SK-N-SH (cell line): ENCODE data around the gene C10orf90. TPM values are rescaled to one million over a fixed set of nuclear protein-coding genes. Genes with fewer than 3 reads are reported as not detected.

Experiments used
- CTCF ChIA-PET: fragments of 300-600, 350-600 bp; formaldehyde crosslinking; extraction: SDS; loops from one replicate; lab custom pipeline; 2021; lab: Yijun Ruan, JAX
- POLR2A ChIA-PET: fragments of 350-600 bp; sonication (Branson Sonifier 250); formaldehyde crosslinking; extraction: SDS; loops from one replicate; lab custom pipeline; 2020; ENCODE audit warnings: antibody characterized with exemption, inconsistent platforms; lab: Yijun Ruan, JAX
- DNase-seq: peaks from one replicate; pipeline ENCODE4 v3.0.0; 2012
- H2AFZ ChIP-seq: fragments of 200-600 bp; sonication (generic); 2 replicates; pipeline ENCODE4 v1.8.1; 2016; ENCODE audit warnings: antibody characterized with exemption, mild to moderate bottlenecking, low read depth
- H3F3A ChIP-seq: fragments of 200-600 bp; sonication (generic); replicated peaks from 2 replicates; pipeline ENCODE3; 2016; ENCODE audit warnings: antibody characterized with exemption, mild to moderate bottlenecking; ENCODE audit not compliant: insufficient read depth
- H3K27ac ChIP-seq, 2 experiments: fragments of 200-500 bp in 1 of 2; fragments of 200-600 bp in 1 of 2; sonication (Bioruptor generic) in 1 of 2; sonication (generic), shearing (Covaris generic) in 1 of 2; 2 replicates each; pipeline versions ENCODE4 v1.5.1 to v1.6.1; 2014 to 2016; ENCODE audit warnings: low read depth in 2 of 2, inconsistent platforms in 1 of 2, low read length in 1 of 2, mild to moderate bottlenecking in 1 of 2, mixed read lengths in 1 of 2
- H3K27me3 ChIP-seq: fragments of 200-600 bp; sonication (generic), shearing (Covaris generic); 2 replicates; pipeline ENCODE4 v1.6.1; 2016; ENCODE audit warnings: mixed run types; ENCODE audit not compliant: insufficient read depth
- H3K36me3 ChIP-seq, 2 experiments: fragments of 200-500 bp in 1 of 2; fragments of 200-600 bp in 1 of 2; sonication (Bioruptor generic) in 1 of 2; sonication (generic) in 1 of 2; replicated peaks in 1 of 2; 2 replicates each; pipeline versions ENCODE3 to v1.5.1; 2014 to 2016; ENCODE audit warnings: low read length in 1 of 2, mild to moderate bottlenecking in 1 of 2; ENCODE audit not compliant: insufficient read depth in 2 of 2, control insufficient read depth in 1 of 2
- H3K4me1 ChIP-seq, 2 experiments: fragments of 200-500 bp in 1 of 2; fragments of 200-600 bp in 1 of 2; sonication (Bioruptor generic) in 1 of 2; sonication (generic), shearing (Covaris generic) in 1 of 2; 2 replicates each; pipeline versions ENCODE4 v1.5.1 to v1.6.1; 2014 to 2016; ENCODE audit warnings: low read depth in 1 of 2, low read length in 1 of 2, mixed run types in 1 of 2; ENCODE audit not compliant: insufficient read depth in 2 of 2, control insufficient read depth in 1 of 2
- H3K4me2 ChIP-seq: fragments of 200-600 bp; sonication (generic), shearing (Covaris generic); 2 replicates; pipeline ENCODE4 v1.6.1; 2017; ENCODE audit warnings: mixed run types
- H3K4me3 ChIP-seq, 2 experiments: fragments of 200-500 bp in 1 of 2; fragments of 200-600 bp in 1 of 2; sonication (Bioruptor generic) in 1 of 2; sonication (generic), shearing (Covaris generic) in 1 of 2; 2 replicates each; pipeline versions ENCODE4 v1.5.1 to v1.8.1; 2014 to 2016; ENCODE audit warnings: low read depth in 2 of 2, inconsistent platforms in 1 of 2, low read length in 1 of 2, mild to moderate bottlenecking in 1 of 2, mixed read lengths in 1 of 2, moderate library complexity in 1 of 2
- H3K79me2 ChIP-seq: fragments of 200-600 bp; sonication (generic); 2 replicates; pipeline ENCODE4 v1.8.1; 2017; ENCODE audit warnings: mild to moderate bottlenecking; ENCODE audit not compliant: insufficient read depth
- H3K9ac ChIP-seq: fragments of 200-600 bp; sonication (generic); 2 replicates; pipeline ENCODE4 v1.6.1; 2017; ENCODE audit warnings: mixed run types
- H3K9me2 ChIP-seq: fragments of 200-600 bp; sonication (generic); 2 replicates; pipeline ENCODE4 v1.6.1; 2017; ENCODE audit warnings: mixed run types
- H3K9me3 ChIP-seq: fragments of 200-600 bp; sonication (generic); 2 replicates; pipeline ENCODE4 v1.6.1; 2017; ENCODE audit warnings: mixed run types, mild to moderate bottlenecking, moderate library complexity
- H4K20me1 ChIP-seq: fragments of 200-600 bp; sonication (generic); 2 replicates; pipeline ENCODE4 v1.6.1; 2017; ENCODE audit warnings: mild to moderate bottlenecking, mixed run types; ENCODE audit not compliant: insufficient read depth
- FOXJ3 ChIP-seq: sonication (generic); formaldehyde crosslinking; IDR thresholded peaks from 2 replicates; pipeline ENCODE4 v1.5.1; 2020; ENCODE audit warnings: mild to moderate bottlenecking, missing genetic modification reagents
- GATA2 ChIP-seq: sonication (generic); formaldehyde crosslinking; IDR thresholded peaks from 2 replicates; pipeline ENCODE4 v1.5.0; 2020; ENCODE audit warnings: mild to moderate bottlenecking, missing genetic modification reagents
- MEF2A ChIP-seq: IDR thresholded peaks from 2 replicates; pipeline ENCODE4 v1.4.0; 2012; ENCODE audit warnings: low read depth, borderline replicate concordance
- MXI1 ChIP-seq: IDR thresholded peaks from 2 replicates; pipeline ENCODE4 v1.6.1; 2012; ENCODE audit warnings: mild to moderate bottlenecking, low read depth, low read length, improper control_type of control experiment
- RCOR1 ChIP-seq: fragments of 150-350 bp; IDR thresholded peaks from 2 replicates; pipeline ENCODE4 v1.6.1; 2017; ENCODE audit warnings: antibody characterized with exemption, low read length
- SIN3A ChIP-seq: IDR thresholded peaks from 2 replicates; pipeline ENCODE4 v1.6.1; 2012; ENCODE audit warnings: low read depth, mild to moderate bottlenecking, low read length, moderate library complexity, borderline replicate concordance
- TAF1 ChIP-seq: IDR thresholded peaks from 2 replicates; pipeline ENCODE4 v1.6.1; 2012; ENCODE audit warnings: low read depth, mild to moderate bottlenecking, low read length, moderate library complexity, borderline replicate concordance
- TCF12 ChIP-seq: IDR thresholded peaks from 2 replicates; pipeline ENCODE4 v1.4.0; 2012
- TEAD4 ChIP-seq: IDR thresholded peaks from 2 replicates; pipeline ENCODE4 v1.4.0; 2012; ENCODE audit warnings: mild to moderate bottlenecking, borderline replicate concordance; ENCODE audit not compliant: insufficient read depth
- WGBS: methylation state at CpG from one replicate; pipeline ENCODE4 v1.1.6; 2017; ENCODE audit warnings: low lambda C conversion rate; 5-methylcytosine and 5-hydroxymethylcytosine counted together
- polyA plus RNA-seq, 3 experiments: library from polyadenylated mRNA; depleted of rRNA; stranded (reverse); fragments of >200 nt; gene quantifications; 2 replicates each; pipeline ENCODE4 v1.2.3, GENCODE V29; 2012
- TF ChIP-seq, protein P1 (sequence below): IDR thresholded peaks from 2 replicates; pipeline ENCODE4; 2012
- TF ChIP-seq, protein P2 (sequence below): IDR thresholded peaks from 2 replicates; pipeline ENCODE4 v1.4.0; 2012; ENCODE audit warnings: low read depth
- TF ChIP-seq, protein P3 (sequence below): IDR thresholded peaks from 2 replicates; pipeline ENCODE4 v1.4.0; 2012; ENCODE audit warnings: low read depth, borderline replicate concordance
- TF ChIP-seq, protein P4 (sequence below): IDR thresholded peaks from 2 replicates; pipeline ENCODE4 v1.6.1; 2012; ENCODE audit warnings: mild to moderate bottlenecking, low read depth, low read length, moderate library complexity
- TF ChIP-seq, protein P5 (sequence below): fragments of 200-600 bp; sonication (generic); IDR thresholded peaks from 2 replicates; pipeline ENCODE4 v1.6.1; 2017; ENCODE audit warnings: antibody characterized with exemption, mild to moderate bottlenecking, moderate library complexity

The C10orf90 gene
- polyA plus RNA-seq, 1 of the 3 experiments (the other 2 are of a cell fraction): 0.21 TPM

DNA sequence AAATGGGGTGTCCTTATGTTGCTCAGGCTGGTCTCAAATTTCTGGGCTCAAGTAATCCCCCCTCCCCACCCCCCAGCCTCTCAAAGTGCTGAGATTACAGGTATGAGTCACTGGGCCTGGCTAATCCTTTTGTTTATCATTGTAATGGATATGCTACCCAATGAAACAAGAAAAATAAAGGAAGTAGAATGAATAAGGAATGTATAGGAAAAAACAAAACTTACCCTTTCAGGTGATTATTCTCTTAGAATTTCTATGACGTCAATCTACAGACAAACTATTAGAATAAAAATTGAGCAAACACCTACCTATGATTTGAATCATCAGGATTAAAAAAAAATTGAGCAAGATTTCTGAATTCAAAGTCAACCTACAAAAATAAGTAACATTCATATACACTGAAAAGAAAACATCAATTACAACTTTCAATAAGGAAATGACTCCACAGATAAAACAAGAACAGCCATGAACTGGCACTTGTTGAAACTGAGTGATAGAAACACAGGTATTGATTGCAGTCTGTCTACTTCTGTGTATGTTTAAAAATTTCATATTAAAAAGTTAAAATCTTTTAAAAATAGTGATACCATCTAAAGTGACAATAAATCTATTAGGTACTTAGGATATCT, 294.5 kb downstream of the C10orf90 start:
- DNase-seq: no peak
- H3K9me3 ChIP-seq: peaks cover 8% of the 10 kb centered on the region
- H3K9ac ChIP-seq: no peak overlapping the region
- H3K27me3 ChIP-seq: no peaks in the 10 kb centered on the region
- ChIA-PET POLR2A (no interaction called here), CTCF (no interaction called here)
- no peak overlapping the region for H2AFZ ChIP-seq
- H3K79me2 ChIP-seq: peaks cover 10% of the 10 kb centered on the region; the same call in 1 of the 2 replicates
- no peaks in the 10 kb centered on the region for H3F3A ChIP-seq
- no peaks in the 10 kb centered on the region for H3K36me3 ChIP-seq
- WGBS: 90% methylated on average over 1 of the region's 1 CpG
- no peak overlapping the region for H3K4me2 ChIP-seq
- H4K20me1 ChIP-seq: no peaks in the 10 kb centered on the region
- no peak overlapping the region for H3K27ac ChIP-seq
- no peak overlapping the region for H3K4me3 ChIP-seq
- H3K4me1 ChIP-seq: peaks cover 0 to 28% of the 10 kb centered on the region in 2 experiments; a peak in 2 of 4 replicates
- H3K9me2 ChIP-seq: no peaks in the 10 kb centered on the region
- TF ChIP-seq, protein P1, sequence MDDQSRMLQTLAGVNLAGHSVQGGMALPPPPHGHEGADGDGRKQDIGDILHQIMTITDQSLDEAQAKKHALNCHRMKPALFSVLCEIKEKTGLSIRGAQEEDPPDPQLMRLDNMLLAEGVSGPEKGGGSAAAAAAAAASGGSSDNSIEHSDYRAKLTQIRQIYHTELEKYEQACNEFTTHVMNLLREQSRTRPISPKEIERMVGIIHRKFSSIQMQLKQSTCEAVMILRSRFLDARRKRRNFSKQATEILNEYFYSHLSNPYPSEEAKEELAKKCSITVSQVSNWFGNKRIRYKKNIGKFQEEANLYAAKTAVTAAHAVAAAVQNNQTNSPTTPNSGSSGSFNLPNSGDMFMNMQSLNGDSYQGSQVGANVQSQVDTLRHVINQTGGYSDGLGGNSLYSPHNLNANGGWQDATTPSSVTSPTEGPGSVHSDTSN: no peak
- TF ChIP-seq MEF2A (no peak), FOXJ3 (CRISPR knock-in tag) (no peak), TEAD4 (no peak), TCF12 (no peak), SIN3A (no peak), RCOR1 (no peak), GATA2 (CRISPR knock-in tag) (no peak), MXI1 (no peak), TAF1 (no peak)
- TF ChIP-seq, protein P2, sequence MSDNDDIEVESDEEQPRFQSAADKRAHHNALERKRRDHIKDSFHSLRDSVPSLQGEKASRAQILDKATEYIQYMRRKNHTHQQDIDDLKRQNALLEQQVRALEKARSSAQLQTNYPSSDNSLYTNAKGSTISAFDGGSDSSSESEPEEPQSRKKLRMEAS: no peak
- TF ChIP-seq, protein P3, sequence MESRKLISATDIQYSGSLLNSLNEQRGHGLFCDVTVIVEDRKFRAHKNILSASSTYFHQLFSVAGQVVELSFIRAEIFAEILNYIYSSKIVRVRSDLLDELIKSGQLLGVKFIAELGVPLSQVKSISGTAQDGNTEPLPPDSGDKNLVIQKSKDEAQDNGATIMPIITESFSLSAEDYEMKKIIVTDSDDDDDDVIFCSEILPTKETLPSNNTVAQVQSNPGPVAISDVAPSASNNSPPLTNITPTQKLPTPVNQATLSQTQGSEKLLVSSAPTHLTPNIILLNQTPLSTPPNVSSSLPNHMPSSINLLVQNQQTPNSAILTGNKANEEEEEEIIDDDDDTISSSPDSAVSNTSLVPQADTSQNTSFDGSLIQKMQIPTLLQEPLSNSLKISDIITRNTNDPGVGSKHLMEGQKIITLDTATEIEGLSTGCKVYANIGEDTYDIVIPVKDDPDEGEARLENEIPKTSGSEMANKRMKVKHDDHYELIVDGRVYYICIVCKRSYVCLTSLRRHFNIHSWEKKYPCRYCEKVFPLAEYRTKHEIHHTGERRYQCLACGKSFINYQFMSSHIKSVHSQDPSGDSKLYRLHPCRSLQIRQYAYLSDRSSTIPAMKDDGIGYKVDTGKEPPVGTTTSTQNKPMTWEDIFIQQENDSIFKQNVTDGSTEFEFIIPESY: no peak

DNA sequence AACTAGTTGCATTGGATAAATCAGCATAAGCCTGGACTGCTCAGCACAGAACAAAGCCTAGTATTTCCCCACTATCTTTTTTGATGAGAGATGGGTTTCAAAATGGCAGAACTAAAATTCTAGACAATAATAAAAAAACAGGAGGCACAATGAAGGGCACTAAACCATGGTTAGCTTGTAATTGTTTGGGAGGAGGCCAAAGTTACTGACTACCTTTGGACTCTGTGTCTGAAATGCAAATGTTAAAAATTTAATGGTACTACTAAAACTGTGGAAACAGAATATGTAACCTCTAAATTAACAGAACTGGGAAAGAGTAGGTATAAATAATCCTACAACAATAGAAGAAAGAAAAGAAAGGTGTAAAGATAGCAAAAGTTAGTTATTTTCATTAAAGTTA, 295.2 kb downstream of the C10orf90 start:
- H2AFZ ChIP-seq: no peak overlapping the region
- no peak overlapping the region for H3K4me3 ChIP-seq
- H3K27ac ChIP-seq: no peak overlapping the region
- H4K20me1 ChIP-seq: no peaks in the 10 kb centered on the region
- no peak overlapping the region for H3K4me2 ChIP-seq
- TF ChIP-seq, protein P4, sequence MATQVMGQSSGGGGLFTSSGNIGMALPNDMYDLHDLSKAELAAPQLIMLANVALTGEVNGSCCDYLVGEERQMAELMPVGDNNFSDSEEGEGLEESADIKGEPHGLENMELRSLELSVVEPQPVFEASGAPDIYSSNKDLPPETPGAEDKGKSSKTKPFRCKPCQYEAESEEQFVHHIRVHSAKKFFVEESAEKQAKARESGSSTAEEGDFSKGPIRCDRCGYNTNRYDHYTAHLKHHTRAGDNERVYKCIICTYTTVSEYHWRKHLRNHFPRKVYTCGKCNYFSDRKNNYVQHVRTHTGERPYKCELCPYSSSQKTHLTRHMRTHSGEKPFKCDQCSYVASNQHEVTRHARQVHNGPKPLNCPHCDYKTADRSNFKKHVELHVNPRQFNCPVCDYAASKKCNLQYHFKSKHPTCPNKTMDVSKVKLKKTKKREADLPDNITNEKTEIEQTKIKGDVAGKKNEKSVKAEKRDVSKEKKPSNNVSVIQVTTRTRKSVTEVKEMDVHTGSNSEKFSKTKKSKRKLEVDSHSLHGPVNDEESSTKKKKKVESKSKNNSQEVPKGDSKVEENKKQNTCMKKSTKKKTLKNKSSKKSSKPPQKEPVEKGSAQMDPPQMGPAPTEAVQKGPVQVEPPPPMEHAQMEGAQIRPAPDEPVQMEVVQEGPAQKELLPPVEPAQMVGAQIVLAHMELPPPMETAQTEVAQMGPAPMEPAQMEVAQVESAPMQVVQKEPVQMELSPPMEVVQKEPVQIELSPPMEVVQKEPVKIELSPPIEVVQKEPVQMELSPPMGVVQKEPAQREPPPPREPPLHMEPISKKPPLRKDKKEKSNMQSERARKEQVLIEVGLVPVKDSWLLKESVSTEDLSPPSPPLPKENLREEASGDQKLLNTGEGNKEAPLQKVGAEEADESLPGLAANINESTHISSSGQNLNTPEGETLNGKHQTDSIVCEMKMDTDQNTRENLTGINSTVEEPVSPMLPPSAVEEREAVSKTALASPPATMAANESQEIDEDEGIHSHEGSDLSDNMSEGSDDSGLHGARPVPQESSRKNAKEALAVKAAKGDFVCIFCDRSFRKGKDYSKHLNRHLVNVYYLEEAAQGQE: no peak
- TF ChIP-seq, protein P5, sequence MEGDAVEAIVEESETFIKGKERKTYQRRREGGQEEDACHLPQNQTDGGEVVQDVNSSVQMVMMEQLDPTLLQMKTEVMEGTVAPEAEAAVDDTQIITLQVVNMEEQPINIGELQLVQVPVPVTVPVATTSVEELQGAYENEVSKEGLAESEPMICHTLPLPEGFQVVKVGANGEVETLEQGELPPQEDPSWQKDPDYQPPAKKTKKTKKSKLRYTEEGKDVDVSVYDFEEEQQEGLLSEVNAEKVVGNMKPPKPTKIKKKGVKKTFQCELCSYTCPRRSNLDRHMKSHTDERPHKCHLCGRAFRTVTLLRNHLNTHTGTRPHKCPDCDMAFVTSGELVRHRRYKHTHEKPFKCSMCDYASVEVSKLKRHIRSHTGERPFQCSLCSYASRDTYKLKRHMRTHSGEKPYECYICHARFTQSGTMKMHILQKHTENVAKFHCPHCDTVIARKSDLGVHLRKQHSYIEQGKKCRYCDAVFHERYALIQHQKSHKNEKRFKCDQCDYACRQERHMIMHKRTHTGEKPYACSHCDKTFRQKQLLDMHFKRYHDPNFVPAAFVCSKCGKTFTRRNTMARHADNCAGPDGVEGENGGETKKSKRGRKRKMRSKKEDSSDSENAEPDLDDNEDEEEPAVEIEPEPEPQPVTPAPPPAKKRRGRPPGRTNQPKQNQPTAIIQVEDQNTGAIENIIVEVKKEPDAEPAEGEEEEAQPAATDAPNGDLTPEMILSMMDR: no peak
- DNase-seq: no peak
- POLR2A ChIA-PET: no interaction called here
- CTCF ChIA-PET: no interaction called here
- H3K79me2 ChIP-seq: peaks cover 10% of the 10 kb centered on the region; the same call in 1 of the 2 replicates
- peaks cover 8% of the 10 kb centered on the region for H3K9me3 ChIP-seq
- no peaks in the 10 kb centered on the region for H3F3A ChIP-seq
- peaks cover 0 to 22% of the 10 kb centered on the region in 2 experiments; a peak in 2 of 4 replicates for H3K4me1 ChIP-seq
- H3K9ac ChIP-seq: no peak overlapping the region
- H3K9me2 ChIP-seq: no peaks in the 10 kb centered on the region
- H3K27me3 ChIP-seq: no peaks in the 10 kb centered on the region
- H3K36me3 ChIP-seq: no peaks in the 10 kb centered on the region
